Left hindlimb (tissue), 1 donor: ENCODE results near the gene MRPL37.

Source experiments
- DNase-seq: peaks from one replicate; pipeline ENCODE4 v3.0.0-alpha.2; 2018

Gene MRPL37

GRCh38 chr1:54266195-54266594, 66.2 kb downstream of the MRPL37 start:
- DNase-seq: no peak

GRCh38 chr1:54266908-54267307, 66.9 kb downstream of the MRPL37 start:
- no peak for DNase-seq
